Right lung (tissue), 5 donors: Measurements from ENCODE around the gene PARM1. TPM values are rescaled to one million over a fixed set of nuclear protein-coding genes. Genes with fewer than 3 reads are reported as not detected.

ENCODE experiments used
- DNase-seq, 2 donors: peaks; one replicate each; pipeline ENCODE4 v3.0.0-alpha.2; 2013
- polyA plus RNA-seq, 5 donors: library from polyadenylated mRNA; unstranded; fragments of 120-200 nt; gene quantifications; one replicate each; pipeline versions ENCODE4 v1.2.1 to v1.2.3, GENCODE V29; 2013; ENCODE audit warnings: inconsistent platforms in 1 of 5, low replicate concordance in 1 of 5; ENCODE audit not compliant: insufficient read length in 5 of 5, insufficient read depth in 1 of 5

The PARM1 gene
- polyA plus RNA-seq, 5 donors, result 29.9 to 59.5 (median 44.9) TPM

DNA sequence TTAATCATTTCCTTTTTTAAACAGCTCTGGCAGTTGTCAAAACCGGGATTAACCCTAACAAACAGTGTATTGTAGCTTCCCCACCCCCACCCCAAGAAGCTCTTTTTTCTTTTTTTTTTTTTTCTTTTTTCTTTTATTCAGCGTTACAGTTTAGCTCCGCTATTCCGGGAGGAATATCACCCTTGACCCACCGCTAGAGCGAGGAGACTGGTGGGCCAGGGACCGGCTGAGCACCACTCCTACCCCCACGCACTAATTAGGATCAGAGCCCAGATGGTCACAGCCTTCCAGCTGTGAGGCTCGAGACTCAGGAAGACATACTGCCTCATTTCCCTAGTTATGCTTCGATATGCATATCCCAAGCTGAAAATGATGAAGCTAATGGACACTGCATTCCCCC is 2.0 kb downstream of the PARM1 start:
- DNase-seq, result no peak

DNA sequence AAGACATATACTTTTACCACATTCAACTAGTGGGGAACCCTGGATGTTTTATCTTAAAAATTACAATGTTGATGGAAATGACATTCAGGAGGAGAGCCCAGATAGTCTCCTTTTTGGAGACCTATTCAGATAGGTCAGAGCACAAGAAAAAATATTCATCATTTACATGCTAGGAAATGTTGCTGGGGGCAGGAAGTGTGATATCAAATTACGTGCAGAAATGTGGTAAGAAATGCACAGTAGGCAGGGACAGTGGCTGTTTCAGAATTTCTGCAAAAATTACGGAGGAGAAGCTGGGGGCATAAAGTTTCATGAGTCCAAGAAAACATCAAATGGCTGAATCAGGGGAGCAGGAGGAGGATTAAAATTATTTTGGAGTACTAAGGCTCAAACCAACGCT is 8.2 kb downstream of the PARM1 start:
- DNase-seq, result no peak

DNA sequence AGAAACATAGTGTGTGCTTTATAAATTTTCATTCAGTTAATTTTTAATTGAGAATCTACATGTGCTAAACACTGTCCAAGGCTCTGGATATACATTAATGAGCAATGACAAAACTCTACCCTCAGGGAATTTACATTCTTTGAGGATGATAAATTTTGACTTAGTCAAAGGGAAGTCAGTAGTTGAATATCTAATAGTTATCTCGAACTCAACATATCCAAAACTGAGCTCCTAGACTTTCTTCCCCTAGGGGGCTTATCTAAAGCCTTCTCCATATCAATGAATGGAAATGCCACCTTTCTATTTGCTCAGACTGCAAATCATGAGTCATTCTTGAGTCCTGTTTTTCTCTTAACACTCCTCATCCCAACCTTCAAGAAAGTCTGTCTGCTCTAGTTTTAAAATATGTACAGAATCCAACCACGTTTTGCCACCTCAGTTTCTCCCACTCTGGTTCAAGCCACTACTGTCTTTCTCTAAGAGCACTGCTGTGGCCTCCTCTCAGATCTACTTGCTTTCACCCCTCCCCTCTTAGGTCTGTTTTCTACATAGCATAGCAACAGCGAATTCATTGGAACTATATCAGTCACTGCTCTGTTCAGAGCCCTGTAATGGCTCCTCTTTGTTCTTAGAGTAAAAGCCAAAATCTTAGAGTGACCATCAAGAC is 9.5 kb downstream of the PARM1 start:
- no peak for DNase-seq

DNA sequence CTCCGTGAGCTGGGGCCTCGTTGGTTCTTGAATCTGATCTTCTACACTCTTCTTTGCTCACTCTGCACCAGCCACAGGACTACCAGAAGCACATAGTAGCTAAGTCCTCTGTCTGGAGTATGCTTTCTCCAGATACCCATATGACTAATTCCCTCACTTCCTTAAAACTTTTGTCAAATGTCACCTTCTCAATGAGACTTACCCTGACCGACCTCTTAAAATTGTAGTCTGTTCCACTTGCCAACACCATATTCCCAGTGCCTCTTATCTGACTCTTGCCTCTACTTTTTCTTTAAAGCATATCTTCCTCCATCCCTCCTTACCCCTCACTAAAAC is 10.0 kb downstream of the PARM1 start:
- DNase-seq, result no peak

DNA sequence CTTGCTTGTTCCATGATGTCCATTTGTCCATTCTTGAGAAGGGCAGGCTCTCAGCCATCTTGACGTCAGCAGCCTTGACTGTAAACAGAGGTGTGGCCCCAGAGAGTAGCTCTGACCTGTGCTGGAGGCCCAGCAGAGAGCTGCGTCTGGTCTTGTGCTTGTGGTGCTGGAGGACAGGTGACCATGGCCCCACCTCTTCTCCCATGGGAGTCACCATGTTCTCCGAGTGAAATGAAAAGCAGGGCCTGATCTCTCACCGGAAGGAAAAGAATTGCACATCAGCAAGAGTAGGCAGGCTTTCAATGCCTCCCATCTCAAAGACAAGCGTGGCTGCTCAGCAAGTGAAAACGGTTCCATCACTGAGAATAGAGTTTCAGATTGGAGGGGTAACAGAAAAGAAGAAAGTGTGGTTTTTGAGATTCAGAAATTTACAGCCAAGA is 11.5 kb downstream of the PARM1 start:
- DNase-seq, result no peak

DNA sequence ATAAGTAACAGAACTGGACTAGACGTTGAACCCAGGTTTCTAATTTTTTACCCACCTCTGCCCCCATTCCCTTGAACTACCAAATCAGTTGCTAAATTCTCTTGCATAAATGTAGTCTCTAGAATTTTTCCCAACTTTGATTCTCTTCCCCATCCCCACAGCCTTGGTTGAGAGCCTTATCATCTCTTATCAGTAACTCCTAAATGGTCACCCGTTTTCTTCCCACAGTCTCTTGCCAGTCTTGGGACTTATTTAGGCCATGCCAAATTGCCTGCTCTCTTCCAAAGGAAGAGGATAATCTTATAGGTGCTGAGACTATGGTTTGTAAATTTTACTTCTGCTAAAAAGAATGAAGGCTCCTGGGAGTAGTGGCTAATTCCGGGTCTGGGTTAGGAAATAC is 13.3 kb downstream of the PARM1 start:
- no peak for DNase-seq

DNA sequence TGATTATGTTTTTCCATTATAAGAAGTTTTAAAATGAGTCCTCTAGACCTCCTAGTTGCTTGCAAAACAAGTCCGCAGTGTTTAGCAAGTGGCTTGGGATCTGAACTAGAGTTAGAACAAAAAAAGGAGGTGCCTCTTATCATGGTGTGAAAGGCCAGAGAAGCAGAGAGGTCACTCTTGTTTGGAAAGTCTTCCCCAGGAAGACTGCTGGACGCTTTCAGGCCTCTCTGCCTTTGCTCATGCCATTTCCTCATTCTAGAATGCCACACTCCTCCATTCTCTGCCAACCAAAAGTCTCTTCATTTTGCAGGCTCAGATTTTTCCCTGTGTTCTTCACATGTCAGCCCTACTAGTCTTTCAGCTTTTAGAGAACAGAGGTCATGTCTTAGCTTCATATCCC is 14.9 kb downstream of the PARM1 start:
- DNase-seq, result no peak

- peak in 1 of 2 donors; percentile 37 for DNase-seq
These were observed 15.3 kb downstream of the PARM1 start for GRCh38 chr4:74948236-74948635.

DNA sequence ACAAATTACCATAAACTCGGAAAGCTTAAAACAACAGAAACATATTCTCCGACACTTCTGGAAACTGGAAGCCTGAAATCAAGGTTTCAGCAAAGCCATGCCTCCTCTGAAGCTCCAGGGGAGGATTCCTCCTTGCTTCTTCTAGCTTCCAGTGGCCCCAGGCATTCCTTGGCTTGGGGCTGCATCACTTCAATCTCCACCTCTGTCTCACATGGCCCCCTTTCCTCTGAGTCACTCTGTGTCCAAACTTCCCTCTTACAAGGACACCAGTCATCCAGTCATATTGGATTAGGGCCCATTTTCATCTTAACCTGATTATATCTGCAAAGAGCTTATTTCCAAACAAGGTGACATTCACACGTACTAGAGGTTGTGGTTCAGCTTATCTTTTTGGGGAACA is 17.3 kb downstream of the PARM1 start:
- no peak for DNase-seq

DNA sequence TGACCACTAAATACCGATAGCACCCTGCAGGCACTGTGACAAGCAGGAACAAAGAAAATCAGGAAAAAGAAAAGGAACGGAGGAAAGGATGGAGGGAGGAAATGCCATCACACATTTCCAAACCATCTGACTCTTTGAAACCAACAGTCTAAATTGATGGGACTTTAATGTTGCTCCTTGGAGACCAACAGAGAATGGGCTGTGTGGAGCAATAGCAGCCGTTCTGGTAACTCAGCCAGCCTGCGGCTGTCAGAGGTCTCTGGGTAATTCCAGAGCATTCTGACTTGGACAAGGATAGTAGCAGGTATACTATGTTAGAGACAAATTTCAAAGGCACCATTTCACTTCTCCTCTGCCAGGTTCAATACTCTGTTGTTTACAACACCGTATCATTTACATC is 18.0 kb downstream of the PARM1 start:
- DNase-seq, result no peak

- no peak for DNase-seq
These were observed 20.7 kb downstream of the PARM1 start for GRCh38 chr4:74953647-74954046.

- no peak for DNase-seq
These were observed 26.0 kb downstream of the PARM1 start for GRCh38 chr4:74958881-74959280.

GRCh38 chr4:74961230-74961629 is 28.3 kb downstream of the PARM1 start:
- DNase-seq, result no peak

DNA sequence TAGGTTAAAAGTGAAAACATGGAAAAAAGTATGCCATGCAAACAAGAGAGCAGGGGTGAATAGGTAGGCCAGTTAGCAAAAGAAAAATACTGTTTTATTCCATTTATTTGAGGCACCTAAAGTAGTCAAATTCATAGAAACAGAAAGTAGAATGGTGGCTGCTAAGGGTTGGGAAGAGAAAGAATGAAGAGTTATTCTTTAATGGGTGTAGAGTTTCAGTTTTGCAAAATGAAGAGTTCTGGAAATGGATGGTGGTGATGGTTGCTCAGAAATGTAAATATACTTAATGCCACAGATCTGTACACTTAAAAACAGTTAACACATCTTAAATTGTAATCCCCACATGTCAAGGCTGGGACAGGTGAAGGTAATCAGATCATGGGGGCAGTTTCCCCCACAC is 29.7 kb downstream of the PARM1 start:
- DNase-seq, result no peak

DNA sequence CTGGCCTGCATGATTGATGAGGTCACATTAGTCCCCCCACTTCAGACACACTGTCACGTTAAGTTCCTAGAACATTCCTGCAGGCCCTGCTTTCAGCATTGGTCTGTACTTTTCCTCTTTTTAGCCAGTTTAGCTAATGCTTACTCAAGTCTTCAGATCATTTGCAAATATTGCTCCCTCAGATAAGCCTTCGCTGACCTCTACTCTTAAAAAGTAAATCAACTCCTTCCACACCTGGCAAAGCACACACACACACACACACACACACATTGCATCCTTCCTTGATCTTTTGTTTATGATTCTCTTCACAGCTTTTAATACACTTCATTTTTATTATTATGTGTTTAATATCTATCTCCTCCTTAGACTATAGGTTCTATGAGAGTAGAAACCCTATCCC is 31.4 kb downstream of the PARM1 start:
- DNase-seq, result no peak

DNA sequence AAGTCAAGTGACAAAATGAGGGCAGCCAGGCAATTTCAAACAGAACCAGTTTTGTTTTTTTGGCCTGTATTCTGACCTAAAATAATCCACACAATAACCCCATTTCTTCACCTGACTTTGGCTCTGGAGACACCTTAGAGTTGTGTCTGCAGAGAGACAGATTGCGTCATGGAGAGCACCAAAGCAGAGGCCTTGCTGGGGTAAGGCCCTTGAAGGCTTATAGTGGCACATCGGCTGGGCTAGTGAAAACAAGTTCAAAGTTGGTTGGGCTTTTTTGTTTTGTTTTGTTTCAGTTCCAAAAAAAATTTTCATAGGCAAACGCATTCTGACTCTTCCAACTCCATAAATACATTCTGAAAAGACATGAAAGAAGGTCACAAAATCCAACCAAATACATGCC is 34.4 kb downstream of the PARM1 start:
- DNase-seq, result no peak

DNA sequence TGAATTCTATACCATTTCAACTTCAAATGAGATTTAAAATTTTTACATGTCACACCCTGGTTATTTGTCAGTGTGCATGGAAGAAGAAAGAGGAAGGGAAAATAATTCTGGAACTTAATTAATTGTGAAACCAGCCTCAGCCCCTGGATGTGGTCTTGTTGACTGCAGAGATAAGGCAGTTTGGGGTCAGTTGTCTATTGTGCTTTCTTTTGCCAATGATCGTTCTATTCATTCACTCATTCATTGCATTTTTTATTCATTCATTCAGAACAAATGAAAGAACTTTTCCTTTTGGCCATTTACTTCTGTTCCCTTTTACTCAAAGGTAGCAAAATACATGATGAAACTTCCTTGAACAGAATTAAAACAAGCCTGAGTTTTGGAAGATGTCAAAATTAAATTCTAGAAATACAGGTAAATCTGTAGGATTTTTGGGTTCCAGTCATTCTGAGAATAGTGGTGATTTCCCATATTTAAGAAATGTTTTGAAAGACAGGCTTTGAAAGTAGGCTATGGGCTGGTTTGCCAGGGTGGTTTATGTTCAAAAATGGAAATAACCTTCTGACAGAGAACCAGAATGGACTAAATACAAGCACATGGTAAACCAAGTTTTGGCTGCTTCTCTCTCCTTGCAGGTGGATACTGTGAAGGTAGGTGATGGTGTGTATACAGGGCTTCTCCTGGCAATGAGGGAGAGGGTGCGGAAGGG is 35.7 kb downstream of the PARM1 start:
- DNase-seq, result no peak

- DNase-seq, result no peak
These were observed 36.9 kb downstream of the PARM1 start for GRCh38 chr4:74969507-74970474.

- DNase-seq, result no peak
These were observed 37.7 kb downstream of the PARM1 start for GRCh38 chr4:74970577-74970976.

DNA sequence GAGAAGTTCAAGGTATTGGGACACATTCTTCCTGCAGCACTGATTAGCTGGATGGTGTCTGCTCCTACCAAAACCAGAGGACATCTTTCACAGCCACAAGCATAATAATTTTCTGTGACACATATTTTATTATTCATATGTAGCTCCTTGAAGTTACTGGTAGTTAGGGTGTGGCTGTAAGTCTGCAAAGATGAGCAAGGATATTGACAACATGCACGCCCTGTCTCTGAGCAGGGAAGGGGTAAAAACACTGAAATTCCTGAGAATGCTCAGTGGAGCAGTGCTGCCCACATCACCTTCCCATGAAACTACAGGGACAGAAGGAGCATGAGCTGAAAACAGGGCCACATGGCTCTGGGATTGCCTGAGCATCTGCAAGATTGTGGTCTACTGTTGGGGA is 38.9 kb downstream of the PARM1 start:
- no peak for DNase-seq

GRCh38 chr4:74975082-74975481 is 42.2 kb downstream of the PARM1 start:
- DNase-seq, result no peak
